ENCODE measurements around the gene NAIF1. TPM values are rescaled to one million over a fixed set of nuclear protein-coding genes. Genes with fewer than 3 reads are reported as not detected.

NAIF1 gene
- total RNA-seq, 4 donors from 2014 or later = 8.6 to 10.8 (median 9.6) TPM

GRCh38 chr9:128084746-128085145 is 17.6 kb upstream of the NAIF1 start:
- TF ChIP-seq POLR2A (IDR thresholded peaks at IDR 0.05) (no peak), CTCF (IDR thresholded peaks at IDR 0.05) (no peak)
- 93 to 94% methylated on average over 4 of the region's 4 CpGs for WGBS, 2 donors
- intact Hi-C loops (cut with DNase I; ENCODE audit: low total_unique reads) = no loop called here

GRCh38 chr9:128082151-128082550 is 15.0 kb upstream of the NAIF1 start:
- no peak overlapping the region for H3K4me3 ChIP-seq (ENCODE audit: low read depth, poor library complexity, severe bottlenecking)
- intact Hi-C loops (cut with DNase I; ENCODE audit: low total_unique reads) = no loop called here
- no peak for DNase-seq (ENCODE audit: low spot score in 2 of 2)
- TF ChIP-seq CTCF (IDR thresholded peaks at IDR 0.05) = no peak
- no peak for TF ChIP-seq POLR2A (IDR thresholded peaks at IDR 0.05)
- 35 to 36% methylated on average over 7 of the region's 7 CpGs for WGBS, 2 donors

More at GRCh38 chr9:128084746-128085145, 17.6 kb upstream of the NAIF1 start:
- DNase-seq (ENCODE audit: low spot score in 2 of 2) = no peak
- no peak overlapping the region for H3K4me3 ChIP-seq (ENCODE audit: low read depth, poor library complexity, severe bottlenecking)

- intact Hi-C loops (cut with DNase I; ENCODE audit: low total_unique reads) = no loop called here
- no peak for DNase-seq (ENCODE audit: low spot score in 2 of 2)
- no peak for TF ChIP-seq CTCF (IDR thresholded peaks at IDR 0.05)
- TF ChIP-seq POLR2A (IDR thresholded peaks at IDR 0.05) = no peak
- 47 to 59% methylated on average over 3 of the region's 3 CpGs for WGBS, 2 donors
- H3K4me3 ChIP-seq (ENCODE audit: low read depth, poor library complexity, severe bottlenecking) = no peak overlapping the region
Observed at GRCh38 chr9:128081056-128081455, 13.9 kb upstream of the NAIF1 start.

GRCh38 chr9:128080206-128080605 is 13.1 kb upstream of the NAIF1 start:
- WGBS, 2 donors = 93 to 98% methylated on average over 5 of the region's 5 CpGs
- no peak for TF ChIP-seq POLR2A (IDR thresholded peaks at IDR 0.05)
- no peak for TF ChIP-seq CTCF (IDR thresholded peaks at IDR 0.05)
- DNase-seq (ENCODE audit: low spot score in 2 of 2) = no peak
- no peak overlapping the region for H3K4me3 ChIP-seq (ENCODE audit: low read depth, poor library complexity, severe bottlenecking)
- intact Hi-C loops (cut with DNase I; ENCODE audit: low total_unique reads) = no loop called here

- DNase-seq (ENCODE audit: low spot score in 2 of 2) = no peak
- TF ChIP-seq CTCF (IDR thresholded peaks at IDR 0.05) (no peak), POLR2A (IDR thresholded peaks at IDR 0.05) (no peak)
- WGBS, 2 donors = 59 to 60% methylated on average over 11 of the region's 11 CpGs
- H3K4me3 ChIP-seq (ENCODE audit: low read depth, poor library complexity, severe bottlenecking) = no peak overlapping the region
- intact Hi-C loops (cut with DNase I; ENCODE audit: low total_unique reads) = no loop called here
Observed at GRCh38 chr9:128078504-128079434, 11.6 kb upstream of the NAIF1 start.

Data from lower leg skin (tissue), 4 donors.